Hepatocyte (in vitro differentiated cells): ENCODE data around the gene SPP1.

Experiments
- EZH2 ChIP-seq: fragments of 200-600 bp; sonication (generic); IDR thresholded peaks from 2 replicates; pipeline ENCODE4 v1.6.1; 2016; ENCODE audit warnings: antibody characterized with exemption, mild to moderate bottlenecking, borderline replicate concordance
- TF ChIP-seq, protein P1 (sequence below): fragments of 200-600 bp; sonication (generic); IDR thresholded peaks from 2 replicates; pipeline ENCODE4 v1.5.1; 2016; ENCODE audit warnings: antibody characterized with exemption, mild to moderate bottlenecking; ENCODE audit not compliant: poor library complexity

- TF ChIP-seq, protein P1, sequence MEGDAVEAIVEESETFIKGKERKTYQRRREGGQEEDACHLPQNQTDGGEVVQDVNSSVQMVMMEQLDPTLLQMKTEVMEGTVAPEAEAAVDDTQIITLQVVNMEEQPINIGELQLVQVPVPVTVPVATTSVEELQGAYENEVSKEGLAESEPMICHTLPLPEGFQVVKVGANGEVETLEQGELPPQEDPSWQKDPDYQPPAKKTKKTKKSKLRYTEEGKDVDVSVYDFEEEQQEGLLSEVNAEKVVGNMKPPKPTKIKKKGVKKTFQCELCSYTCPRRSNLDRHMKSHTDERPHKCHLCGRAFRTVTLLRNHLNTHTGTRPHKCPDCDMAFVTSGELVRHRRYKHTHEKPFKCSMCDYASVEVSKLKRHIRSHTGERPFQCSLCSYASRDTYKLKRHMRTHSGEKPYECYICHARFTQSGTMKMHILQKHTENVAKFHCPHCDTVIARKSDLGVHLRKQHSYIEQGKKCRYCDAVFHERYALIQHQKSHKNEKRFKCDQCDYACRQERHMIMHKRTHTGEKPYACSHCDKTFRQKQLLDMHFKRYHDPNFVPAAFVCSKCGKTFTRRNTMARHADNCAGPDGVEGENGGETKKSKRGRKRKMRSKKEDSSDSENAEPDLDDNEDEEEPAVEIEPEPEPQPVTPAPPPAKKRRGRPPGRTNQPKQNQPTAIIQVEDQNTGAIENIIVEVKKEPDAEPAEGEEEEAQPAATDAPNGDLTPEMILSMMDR: no peak
- TF ChIP-seq EZH2: no peak
Observed at GRCh38 chr4:88030565-88031310, 55.2 kb downstream of the SPP1 start.
